Measurements from ENCODE around the gene PRR12.

DNA sequence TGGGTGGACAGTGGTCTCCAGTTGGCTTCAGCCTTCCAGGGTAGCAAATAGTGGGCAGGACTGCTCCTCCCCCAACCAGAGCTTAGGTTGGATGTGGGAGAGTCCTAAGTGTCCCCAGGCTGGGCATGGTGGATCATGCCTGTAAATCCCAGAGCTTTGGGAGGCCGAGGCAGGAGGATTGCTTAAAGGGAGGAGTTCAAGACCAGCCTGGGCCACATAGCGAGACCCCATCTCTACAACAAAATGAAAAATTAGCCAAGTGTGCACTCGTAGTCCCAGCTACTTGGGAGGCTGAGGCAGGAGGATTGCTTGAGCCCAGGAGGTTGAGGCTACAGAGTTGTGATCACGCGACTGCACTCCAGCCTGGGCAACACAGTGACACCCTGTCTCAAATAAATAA lies 41.6 kb downstream of the PRR12 start:
- TF ChIP-seq, protein P1, sequence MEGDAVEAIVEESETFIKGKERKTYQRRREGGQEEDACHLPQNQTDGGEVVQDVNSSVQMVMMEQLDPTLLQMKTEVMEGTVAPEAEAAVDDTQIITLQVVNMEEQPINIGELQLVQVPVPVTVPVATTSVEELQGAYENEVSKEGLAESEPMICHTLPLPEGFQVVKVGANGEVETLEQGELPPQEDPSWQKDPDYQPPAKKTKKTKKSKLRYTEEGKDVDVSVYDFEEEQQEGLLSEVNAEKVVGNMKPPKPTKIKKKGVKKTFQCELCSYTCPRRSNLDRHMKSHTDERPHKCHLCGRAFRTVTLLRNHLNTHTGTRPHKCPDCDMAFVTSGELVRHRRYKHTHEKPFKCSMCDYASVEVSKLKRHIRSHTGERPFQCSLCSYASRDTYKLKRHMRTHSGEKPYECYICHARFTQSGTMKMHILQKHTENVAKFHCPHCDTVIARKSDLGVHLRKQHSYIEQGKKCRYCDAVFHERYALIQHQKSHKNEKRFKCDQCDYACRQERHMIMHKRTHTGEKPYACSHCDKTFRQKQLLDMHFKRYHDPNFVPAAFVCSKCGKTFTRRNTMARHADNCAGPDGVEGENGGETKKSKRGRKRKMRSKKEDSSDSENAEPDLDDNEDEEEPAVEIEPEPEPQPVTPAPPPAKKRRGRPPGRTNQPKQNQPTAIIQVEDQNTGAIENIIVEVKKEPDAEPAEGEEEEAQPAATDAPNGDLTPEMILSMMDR (conservative IDR thresholded peaks at IDR 0.05 in 1 of 2, IDR thresholded peaks at IDR 0.05 in 1 of 2; ENCODE audit: low read depth in 1 of 2, low read length in 2 of 2), result no peak
- no peak for TF ChIP-seq EZH2 (IDR thresholded peaks at IDR 0.05; ENCODE audit: low read length, missing control alignments)
